Activated naive CD4-positive, alpha-beta T cell treated with anti-CD3 and anti-CD28 coated beads, Interleukin-2, amount 10 ng/mL, durations not matched to agents 7 days and 5 days (primary cell): ENCODE data around the gene PLCH1.

ENCODE experiments used
- CTCF ChIA-PET: fragments of 350-600 bp; sonication (Branson Sonifier 250); formaldehyde crosslinking; loops from one replicate; lab custom pipeline; 2021; ENCODE audit warnings: antibody characterized with exemption; lab: Charles Lee
- DNase-seq: peaks from one replicate; pipeline ENCODE4 v3.0.0-alpha.2; 2020
- H3K27ac Mint-ChIP-seq: one replicate; pipeline ENCODE4 v1.8.0; 2021; ENCODE audit warnings: mild to moderate bottlenecking, moderate library complexity, mixed read lengths
- H3K27me3 Mint-ChIP-seq: one replicate; pipeline ENCODE4 v1.8.0; 2021; ENCODE audit warnings: mild to moderate bottlenecking, mixed read lengths
- H3K36me3 Mint-ChIP-seq: one replicate; pipeline ENCODE4 v1.8.0; 2021; ENCODE audit warnings: mixed read lengths
- H3K4me1 Mint-ChIP-seq: one replicate; pipeline ENCODE4 v1.8.0; 2021; ENCODE audit warnings: mixed read lengths
- H3K4me3 Mint-ChIP-seq: one replicate; pipeline ENCODE4 v1.8.0; 2021; ENCODE audit warnings: mild to moderate bottlenecking, moderate library complexity, mixed read lengths
- H3K9me3 Mint-ChIP-seq: one replicate; pipeline ENCODE4 v1.8.0; 2021; ENCODE audit warnings: mixed read lengths

The PLCH1 gene

GRCh38 chr3:155607761-155608160 lies 137.1 kb downstream of the PLCH1 start:
- Mint-ChIP-seq H3K9me3 (peaks cover 10% of the 10 kb centered on the region), H3K36me3 (no peaks in the 10 kb centered on the region), H3K27ac (no peak overlapping the region), H3K4me3 (no peak overlapping the region), H3K4me1 (no peaks in the 10 kb centered on the region), H3K27me3 (no peaks in the 10 kb centered on the region)
- no peak for DNase-seq
- CTCF ChIA-PET, result no interaction called here

GRCh38 chr3:155605571-155605970 lies 139.3 kb downstream of the PLCH1 start:
- Mint-ChIP-seq H3K27me3 (no peaks in the 10 kb centered on the region), H3K36me3 (no peaks in the 10 kb centered on the region), H3K9me3 (peaks cover 10% of the 10 kb centered on the region), H3K4me1 (no peaks in the 10 kb centered on the region), H3K27ac (no peak overlapping the region), H3K4me3 (no peak overlapping the region)
- CTCF ChIA-PET, result no interaction called here
- DNase-seq, result no peak

- H3K4me3 Mint-ChIP-seq, result no peak overlapping the region
- CTCF ChIA-PET, result no interaction called here
- no peaks in the 10 kb centered on the region for H3K36me3 Mint-ChIP-seq
- no peak for DNase-seq
- no peaks in the 10 kb centered on the region for H3K27me3 Mint-ChIP-seq
- no peak overlapping the region for H3K27ac Mint-ChIP-seq
- H3K4me1 Mint-ChIP-seq, result no peaks in the 10 kb centered on the region
- peaks cover 10% of the 10 kb centered on the region for H3K9me3 Mint-ChIP-seq
These were observed 139.9 kb downstream of the PLCH1 start for GRCh38 chr3:155604967-155605366.

- CTCF ChIA-PET, result no interaction called here
- Mint-ChIP-seq H3K36me3 (no peaks in the 10 kb centered on the region), H3K4me1 (no peaks in the 10 kb centered on the region), H3K9me3 (peaks cover 5% of the 10 kb centered on the region), H3K4me3 (no peak overlapping the region), H3K27me3 (no peaks in the 10 kb centered on the region), H3K27ac (no peak overlapping the region)
- DNase-seq, result no peak
These were observed 140.7 kb downstream of the PLCH1 start for GRCh38 chr3:155604126-155604525.

- Mint-ChIP-seq H3K27me3 (no peaks in the 10 kb centered on the region), H3K36me3 (no peaks in the 10 kb centered on the region), H3K4me3 (no peak overlapping the region), H3K4me1 (no peaks in the 10 kb centered on the region), H3K27ac (no peak overlapping the region), H3K9me3 (no peaks in the 10 kb centered on the region)
- CTCF ChIA-PET, result no interaction called here
- no peak for DNase-seq
These were observed 141.6 kb downstream of the PLCH1 start for GRCh38 chr3:155603302-155603701.

GRCh38 chr3:155602307-155602706 lies 142.6 kb downstream of the PLCH1 start:
- CTCF ChIA-PET, result no interaction called here
- no peak overlapping the region for H3K27ac Mint-ChIP-seq
- no peaks in the 10 kb centered on the region for H3K36me3 Mint-ChIP-seq
- no peak for DNase-seq
- H3K27me3 Mint-ChIP-seq, result no peaks in the 10 kb centered on the region
- H3K4me1 Mint-ChIP-seq, result no peaks in the 10 kb centered on the region
- H3K9me3 Mint-ChIP-seq, result no peaks in the 10 kb centered on the region
- no peak overlapping the region for H3K4me3 Mint-ChIP-seq

- peaks cover 4% of the 10 kb centered on the region for H3K27me3 Mint-ChIP-seq
These were observed 146.2 kb downstream of the PLCH1 start for GRCh38 chr3:155598671-155599070.

GRCh38 chr3:155596615-155597014 lies 148.3 kb downstream of the PLCH1 start:
- CTCF ChIA-PET, result no interaction called here
- peaks cover 4% of the 10 kb centered on the region for H3K27me3 Mint-ChIP-seq
- DNase-seq, result no peak
- no peaks in the 10 kb centered on the region for H3K9me3 Mint-ChIP-seq
- H3K27ac Mint-ChIP-seq, result no peak overlapping the region
- H3K4me3 Mint-ChIP-seq, result no peak overlapping the region
- no peaks in the 10 kb centered on the region for H3K4me1 Mint-ChIP-seq
- no peaks in the 10 kb centered on the region for H3K36me3 Mint-ChIP-seq

More at GRCh38 chr3:155598671-155599070, 146.2 kb downstream of the PLCH1 start:
- Mint-ChIP-seq H3K36me3 (no peaks in the 10 kb centered on the region), H3K27ac (no peak overlapping the region), H3K4me1 (no peaks in the 10 kb centered on the region), H3K9me3 (no peaks in the 10 kb centered on the region), H3K4me3 (no peak overlapping the region)
- CTCF ChIA-PET, result no interaction called here
- DNase-seq, result no peak

GRCh38 chr3:155595371-155595770 lies 149.5 kb downstream of the PLCH1 start:
- no peak for DNase-seq
- CTCF ChIA-PET, result no interaction called here

GRCh38 chr3:155594526-155595187 lies 150.2 kb downstream of the PLCH1 start:
- H3K4me1 Mint-ChIP-seq, result no peaks in the 10 kb centered on the region
- H3K4me3 Mint-ChIP-seq, result no peak overlapping the region
- CTCF ChIA-PET, result no interaction called here
- no peaks in the 10 kb centered on the region for H3K9me3 Mint-ChIP-seq
- H3K27ac Mint-ChIP-seq, result no peak overlapping the region
- peaks cover 4% of the 10 kb centered on the region for H3K27me3 Mint-ChIP-seq
- no peaks in the 10 kb centered on the region for H3K36me3 Mint-ChIP-seq
- DNase-seq, result no peak

More at GRCh38 chr3:155595371-155595770, 149.5 kb downstream of the PLCH1 start:
- Mint-ChIP-seq H3K27me3 (peaks cover 4% of the 10 kb centered on the region), H3K4me3 (no peak overlapping the region), H3K9me3 (no peaks in the 10 kb centered on the region), H3K36me3 (no peaks in the 10 kb centered on the region), H3K27ac (no peak overlapping the region), H3K4me1 (no peaks in the 10 kb centered on the region)

GRCh38 chr3:155587581-155587980 lies 157.3 kb downstream of the PLCH1 start:
- no peak for DNase-seq
- Mint-ChIP-seq H3K4me1 (no peaks in the 10 kb centered on the region), H3K4me3 (no peak overlapping the region), H3K36me3 (no peaks in the 10 kb centered on the region), H3K27me3 (peaks cover 4% of the 10 kb centered on the region), H3K9me3 (no peaks in the 10 kb centered on the region), H3K27ac (no peak overlapping the region)
- CTCF ChIA-PET, result no interaction called here

- no peak overlapping the region for H3K4me3 Mint-ChIP-seq
- CTCF ChIA-PET, result no interaction called here
- H3K27me3 Mint-ChIP-seq, result peaks cover 11% of the 10 kb centered on the region
- H3K36me3 Mint-ChIP-seq, result no peaks in the 10 kb centered on the region
- H3K9me3 Mint-ChIP-seq, result no peaks in the 10 kb centered on the region
- no peak overlapping the region for H3K27ac Mint-ChIP-seq
- H3K4me1 Mint-ChIP-seq, result peaks cover 4% of the 10 kb centered on the region
- no peak for DNase-seq
These were observed 159.5 kb downstream of the PLCH1 start for GRCh38 chr3:155585384-155585783.

GRCh38 chr3:155581579-155581978 lies 163.3 kb downstream of the PLCH1 start:
- CTCF ChIA-PET, result interaction anchor here (0.7 kb wide), 1 partner anchor 191 kb away, joined by 3 read pairs; no protein-coding TSS in a partner anchor
- peaks cover 4% of the 10 kb centered on the region for H3K4me1 Mint-ChIP-seq
- no peak overlapping the region for H3K4me3 Mint-ChIP-seq
- H3K36me3 Mint-ChIP-seq, result no peaks in the 10 kb centered on the region
- peak; percentile 50 for DNase-seq
- no peaks in the 10 kb centered on the region for H3K9me3 Mint-ChIP-seq
- no peak overlapping the region for H3K27ac Mint-ChIP-seq
- H3K27me3 Mint-ChIP-seq, result peaks cover 11% of the 10 kb centered on the region

GRCh38 chr3:155572085-155572484 lies 172.8 kb downstream of the PLCH1 start:
- Mint-ChIP-seq H3K27me3 (no peaks in the 10 kb centered on the region), H3K9me3 (no peaks in the 10 kb centered on the region), H3K36me3 (no peaks in the 10 kb centered on the region), H3K27ac (no peak overlapping the region), H3K4me1 (no peaks in the 10 kb centered on the region), H3K4me3 (no peak overlapping the region)
- CTCF ChIA-PET, result no interaction called here
- DNase-seq, result no peak

- Mint-ChIP-seq H3K4me1 (no peaks in the 10 kb centered on the region), H3K9me3 (no peaks in the 10 kb centered on the region), H3K36me3 (no peaks in the 10 kb centered on the region), H3K4me3 (no peak overlapping the region), H3K27ac (no peak overlapping the region), H3K27me3 (no peaks in the 10 kb centered on the region)
- CTCF ChIA-PET, result no interaction called here
- DNase-seq, result no peak
These were observed 176.6 kb downstream of the PLCH1 start for GRCh38 chr3:155568295-155568694.
